Stomach (tissue), 9 donors: ENCODE data around the gene NPB. TPM values are rescaled to one million over a fixed set of nuclear protein-coding genes. Genes with fewer than 3 reads are reported as not detected.

Experiments
- DNase-seq, 2 donors: peaks; one replicate each; pipeline versions ENCODE4 v3.0.0 to v3.0.0-alpha.2; 2013 to 2019
- H3K27ac ChIP-seq, 5 donors: fragments of 200-600 bp in 4 of 5; sonication (generic) in 4 of 5; one replicate each; pipeline ENCODE4 v1.5.1; 2013 to 2019; ENCODE audit warnings: mild to moderate bottlenecking in 1 of 5, moderate library complexity in 1 of 5
- H3K27me3 ChIP-seq, 3 donors: fragments of 200-600 bp; sonication (generic); one replicate each; pipeline ENCODE4 v1.5.1; 2017 to 2019; ENCODE audit warnings: mixed run types in 1 of 3
- H3K36me3 ChIP-seq, 4 donors: fragments of 200-600 bp; sonication (generic); 1 replicate in 3 of 4; 2 replicates in 1 of 4; pipeline ENCODE4 v1.5.1; 2016 to 2019
- H3K4me1 ChIP-seq, 4 donors: fragments of 200-600 bp; sonication (generic); one replicate each; pipeline ENCODE4 v1.5.1; 2016 to 2019
- H3K4me3 ChIP-seq, 4 donors: fragments of 200-600 bp; sonication (generic) in 3 of 4; one replicate each; pipeline ENCODE4 v1.5.1; 2016 to 2019; ENCODE audit warnings: mild to moderate bottlenecking in 1 of 4
- H3K9me3 ChIP-seq, 4 donors: fragments of 200-600 bp; sonication (generic); one replicate each; pipeline ENCODE4 v1.5.1; 2016 to 2019
- CTCF ChIP-seq, 7 experiments: fragments of 450-650 bp in 4 of 7; fragments of 200-600 bp in 3 of 7; sonication (generic) in 3 of 7; IDR thresholded peaks; one replicate each; pipeline ENCODE4 v1.5.1; 2016 to 2019; ENCODE audit warnings: antibody characterized with exemption in 7 of 7, control low read depth in 2 of 7, mild to moderate bottlenecking in 1 of 7
- EP300 ChIP-seq: sonication (generic); formaldehyde crosslinking; IDR thresholded peaks from one replicate; pipeline ENCODE4 v1.6.1; 2017; ENCODE audit warnings: antibody characterized with exemption
- POLR2A ChIP-seq, 4 donors: fragments of 450-650 bp; IDR thresholded peaks; one replicate each; pipeline ENCODE4 v1.6.1; 2016; ENCODE audit warnings: antibody characterized with exemption in 4 of 4, control low read depth in 2 of 4, mild to moderate bottlenecking in 1 of 4, moderate library complexity in 1 of 4
- POLR2AphosphoS5 ChIP-seq, 3 donors: sonication (generic); formaldehyde crosslinking; IDR thresholded peaks; one replicate each; pipeline ENCODE4 v1.6.1; 2016; ENCODE audit warnings: antibody characterized with exemption in 3 of 3
- WGBS, 5 donors: extraction: QIAGEN DNeasy Blood & Tissue Kit in 3 of 5; methylation state at CpG; one replicate each; pipeline versions ENCODE4 v1.1.5 to v1.1.7; 2013 to 2018; 5-methylcytosine and 5-hydroxymethylcytosine counted together
- intact Hi-C: fragments of 100-400 bp; cut with DNase I; formaldehyde crosslinking; loops from one replicate; pipeline ENCODE4 v1.15.1; 2023; ENCODE audit warnings: low total_unique reads
- polyA plus RNA-seq, 3 donors: library from polyadenylated mRNA; stranded (reverse); fragments of 200-250 nt; gene quantifications; one replicate each; pipeline ENCODE4 v1.2.3, GENCODE V29; 2013
- total RNA-seq, 5 donors: library from RNA; depleted of rRNA; stranded (reverse); fragments of >200 nt; gene quantifications; one replicate each; pipeline versions ENCODE4 v1.1.0 to v1.2.3, GENCODE V29; 2014 to 2016
- donor health status: healthy with polysubstance abuse.
- donor health status: Bipolar disorder and iron deficiency.
- donor health status: healthy.

Gene NPB
- total and polyA plus RNA-seq, 8 donors: 0.83 to 2.0 (median 1.2) TPM; not detected in 4

- DNase-seq: peak in 1 of 2 donors; percentile 38
- Histone ChIP-seq H3K27me3 (no peaks in the 10 kb centered on the region), H3K36me3 (peaks cover 34 to 59% (median 52%) of the 10 kb centered on the region in 4 donors), H3K9me3 (no peaks in the 10 kb centered on the region), H3K4me1 (peaks cover 50 to 88% (median 85%) of the 10 kb centered on the region in 4 donors), H3K27ac (peak overlapping the region; percentile 92 to 99 (median 99)), H3K4me3 (peak overlapping the region; percentile 98 to 100 (median 98))
- WGBS, 5 donors: 22 to 51% (median 33%) methylated on average over 21 to 23 of the region's 23 CpGs
- intact Hi-C loops: no loop called here
- no peak for TF ChIP-seq POLR2A (IDR thresholded peaks at IDR 0.05)
- TF ChIP-seq POLR2AphosphoS5 (IDR thresholded peaks at IDR 0.05): no peak
- no peak for TF ChIP-seq CTCF (IDR thresholded peaks at IDR 0.05)
- TF ChIP-seq EP300: no peak
Observed at GRCh38 chr17:81858967-81859905, 42.8 kb upstream of the NPB start.

GRCh38 chr17:81859906-81860755 is 41.9 kb upstream of the NPB start, which contains the start of gene P4HB:
P4HB (minus strand) TSS chr17:81860535; CDS start chr17:81860471, 64 bp downstream.
- H3K36me3 ChIP-seq: peaks cover 25 to 50% (median 45%) of the 10 kb centered on the region in 4 donors
- peak within 1 kb of the TSS; percentile 98 to 100 (median 98) for H3K4me3 ChIP-seq
- TF ChIP-seq POLR2AphosphoS5 (IDR thresholded peaks at IDR 0.05) (peak in 2 of 3 donors; percentile 87 to 94), EP300 (no peak), POLR2A (IDR thresholded peaks at IDR 0.05) (no peak), CTCF (IDR thresholded peaks at IDR 0.05) (no peak)
- H3K27ac ChIP-seq: peak within 1 kb of the TSS; percentile 92 to 99 (median 99)
- DNase-seq: no peak
- 0 to 1% (median 0%) methylated on average over 29 to 95 of the region's 95 CpGs for WGBS, 5 donors
- peaks cover 52 to 86% (median 84%) of the 10 kb centered on the region in 4 donors for H3K4me1 ChIP-seq
- no peaks in the 10 kb centered on the region for H3K9me3 ChIP-seq
- intact Hi-C loops: no loop called here
- H3K27me3 ChIP-seq: no peaks in the 10 kb centered on the region

- Histone ChIP-seq H3K27ac (peak overlapping the region; percentile 89 to 99 (median 99)), H3K27me3 (no peaks in the 10 kb centered on the region), H3K36me3 (peaks cover 17 to 42% (median 39%) of the 10 kb centered on the region in 4 donors), H3K9me3 (no peaks in the 10 kb centered on the region), H3K4me3 (peak overlapping the region; percentile 74 to 98 (median 82)), H3K4me1 (peaks cover 49 to 86% (median 84%) of the 10 kb centered on the region in 4 donors)
- peak; percentile 99 to 100 for DNase-seq
- intact Hi-C loops: no loop called here
- TF ChIP-seq EP300 (no peak), POLR2A (IDR thresholded peaks at IDR 0.05) (peak in 2 of 4 donors; percentile 97 to 98), CTCF (IDR thresholded peaks at IDR 0.05) (no peak), POLR2AphosphoS5 (IDR thresholded peaks at IDR 0.05) (peak; percentile 99)
- WGBS, 5 donors: 0 to 1% (median 0%) methylated on average over 39 to 74 of the region's 74 CpGs
Observed at GRCh38 chr17:81860756-81861568, 41.1 kb upstream of the NPB start.
